K562 (cell line): Measurements from ENCODE around the gene GYS1. TPM values are rescaled to one million over a fixed set of nuclear protein-coding genes. Genes with fewer than 3 reads are reported as not detected.
A peak's percentile ranks its signal among the peaks of the same experiment; 100 is the strongest.

Source experiments
- ATAC-seq: fragments of 200-7000 bp; cut with Tn5 transposase; 3 replicates; pipeline ENCODE4 v1.9.1; 2020; ENCODE audit warnings: moderate library complexity
- BruUV-seq: library from RNA; stranded (reverse); fragments of 400-500 nt; replicated peaks from 2 replicates; lab custom pipeline; 2021; lab: Mats Ljungman, UMichigan
- CTCF ChIA-PET: fragments of 300-600 bp; formaldehyde crosslinking; extraction: SDS; loops from one replicate; lab custom pipeline; 2021; ENCODE audit warnings: low intra/inter-chr PET ratio; lab: Yijun Ruan, JAX
- POLR2A ChIA-PET: fragments of 300-600, 350-650 bp; sonication (Branson Sonifier 250); formaldehyde crosslinking; extraction: SDS; loops from one replicate; lab custom pipeline; 2021; ENCODE audit warnings: antibody characterized with exemption, inconsistent platforms; lab: Yijun Ruan, JAX
- DNase-seq, 4 experiments: peaks; one replicate each; pipeline versions ENCODE4 v3.0.0 to v3.0.0-alpha.2; 2011 to 2018; ENCODE audit warnings: low spot score in 3 of 4, mixed read lengths in 3 of 4; ENCODE audit errors: extremely low read depth in 1 of 4
- FAIRE-seq: peaks from 2 replicates; lab custom pipeline; 2011; peaks lifted over from hg19 to GRCh38; lab: Jason Lieb, UNC
- H2AFZ ChIP-seq: 2 replicates; pipeline ENCODE4 v1.6.0; 2011; ENCODE audit warnings: low read depth, low read length, control low read depth, inconsistent platforms
- H3K27ac ChIP-seq: fragments of 200-600 bp; 3 replicates; pipeline ENCODE4 v1.8.0; 2011; ENCODE audit warnings: low read depth, mild to moderate bottlenecking, control low read depth, inconsistent platforms, low read length, moderate library complexity, mixed read lengths; ENCODE audit errors: extremely low read depth
- H3K27me3 ChIP-seq, 2 experiments: fragments of 300-600 bp in 1 of 2; 2 replicates in 1 of 2; 3 replicates in 1 of 2; pipeline versions ENCODE4 v1.6.0 to v1.8.0; 2011; ENCODE audit warnings: inconsistent platforms in 2 of 2, low read length in 2 of 2, mild to moderate bottlenecking in 1 of 2, mixed read lengths in 1 of 2, moderate library complexity in 1 of 2; ENCODE audit not compliant: control insufficient read depth in 2 of 2, insufficient read depth in 2 of 2
- H3K36me3 ChIP-seq: fragments of 300-600 bp; 3 replicates; pipeline ENCODE4 v1.8.0; 2011; ENCODE audit warnings: mild to moderate bottlenecking, low read length, inconsistent platforms; ENCODE audit not compliant: control insufficient read depth, insufficient read depth
- H3K4me1 ChIP-seq, 2 experiments: fragments of 200-600 bp in 1 of 2; replicated peaks in 1 of 2; 2 replicates in 1 of 2; 3 replicates in 1 of 2; pipeline versions ENCODE4 v1.5.1 to v1.8.0; 2011; ENCODE audit warnings: inconsistent platforms in 2 of 2, low read length in 2 of 2, mild to moderate bottlenecking in 1 of 2, mixed read lengths in 1 of 2, moderate library complexity in 1 of 2; ENCODE audit not compliant: control insufficient read depth in 2 of 2, insufficient read depth in 2 of 2
- H3K4me2 ChIP-seq: 2 replicates; pipeline ENCODE4 v1.6.1; 2011; ENCODE audit warnings: low read length, control low read depth, inconsistent platforms, mixed read lengths; ENCODE audit not compliant: insufficient read depth
- H3K4me3 ChIP-seq: fragments of 200-600 bp; sonication (generic), shearing (Covaris generic); 2 replicates; pipeline ENCODE4 v1.5.1; 2016; ENCODE audit warnings: control low read depth, inconsistent platforms
- H3K79me2 ChIP-seq: fragments of 200-600 bp; 3 replicates; pipeline ENCODE4 v1.8.0; 2011; ENCODE audit warnings: low read length, inconsistent platforms; ENCODE audit not compliant: control insufficient read depth, insufficient read depth
- H3K9ac ChIP-seq, 2 experiments: 2 replicates each; pipeline versions ENCODE4 v1.6.0 to v1.6.1; 2011; ENCODE audit warnings: low read depth in 2 of 2, low read length in 2 of 2, control low read depth in 1 of 2, inconsistent platforms in 1 of 2, mild to moderate bottlenecking in 1 of 2, mixed read lengths in 1 of 2; ENCODE audit not compliant: insufficient read depth in 1 of 2
- H3K9me1 ChIP-seq: one replicate; pipeline ENCODE4 v1.6.0; 2011; ENCODE audit warnings: inconsistent platforms, mild to moderate bottlenecking, low read length, moderate library complexity; ENCODE audit not compliant: control insufficient read depth, insufficient read depth
- H3K9me3 ChIP-seq: replicated peaks from 2 replicates; pipeline ENCODE4 v1.5.1; 2011; ENCODE audit warnings: low read depth, low read length, inconsistent platforms; ENCODE audit not compliant: control insufficient read depth, insufficient read depth
- H4K20me1 ChIP-seq: replicated peaks from 2 replicates; pipeline ENCODE4 v1.6.1; 2011; ENCODE audit warnings: low read length, inconsistent platforms, mixed read lengths; ENCODE audit not compliant: control insufficient read depth, insufficient read depth
- BRD4 ChIP-seq: fragments of 200-600 bp; sonication (generic); IDR thresholded peaks from 2 replicates; pipeline ENCODE4 v1.6.1; 2017; ENCODE audit warnings: inconsistent platforms
- POLR2G ChIP-seq: fragments of 200-400 bp; formaldehyde crosslinking; IDR thresholded peaks from 2 replicates; pipeline ENCODE4 v1.6.1; 2017; ENCODE audit warnings: low read depth, mild to moderate bottlenecking, antibody characterized with exemption, low read length, moderate library complexity
- RBFOX2 ChIP-seq: fragments of 200-400 bp; formaldehyde crosslinking; IDR thresholded peaks from 2 replicates; pipeline ENCODE4 v1.6.1; 2017; ENCODE audit warnings: low read depth, mild to moderate bottlenecking, low read length, moderate library complexity
- RBM22 ChIP-seq: fragments of 200-400 bp; formaldehyde crosslinking; IDR thresholded peaks from 2 replicates; pipeline ENCODE4 v1.6.1; 2018; ENCODE audit warnings: low read length, low read depth; ENCODE audit not compliant: poor library complexity, severe bottlenecking
- ZNF740 ChIP-seq, 3 experiments: fragments of 200-800 bp in 1 of 3; sonication (Bioruptor generic) in 1 of 3; sonication (generic) in 1 of 3; formaldehyde crosslinking in 1 of 3; IDR thresholded peaks; 2 replicates each; pipeline versions ENCODE4 v1.6.1 to v1.8.0; 2016 to 2022; ENCODE audit warnings: mild to moderate bottlenecking in 2 of 3, missing compliant biosample characterization in 2 of 3, missing genetic modification characterization in 2 of 3, missing genetic modification reagents in 1 of 3
- WGBS: fragments of 100-300 bp; shearing (Covaris generic); methylation state at CpG from one replicate; pipeline ENCODE4 v1.1.6; 2016; ENCODE audit warnings: low coverage, mixed read lengths; ENCODE audit not compliant: insufficient coverage; ENCODE audit errors: missing lambda C conversion rate; 5-methylcytosine and 5-hydroxymethylcytosine counted together
- in situ Hi-C: fragments of 300-500 bp; cut with MboI; formaldehyde crosslinking; loops from 4 replicates; pipeline ENCODE4 v1.15.0; 2018; ENCODE audit warnings: inconsistent platforms, mixed read lengths
- intact Hi-C: fragments of 100-400 bp; cut with micrococcal nuclease; formaldehyde crosslinking; loops from 2 replicates; pipeline ENCODE4 v1.14.2; 2022
- polyA plus RNA-seq, 8 experiments: library from polyadenylated mRNA; depleted of rRNA in 4 of 8; stranded (reverse) in 5 of 8; unstranded in 3 of 8; fragments of >200 nt; fragmentation: Nextera tagmentation in 2 of 8; fragmentation: Illumina TruSeq in 1 of 8; extraction: Ambion mirVana in 2 of 8; extraction: Trizol in 1 of 8; gene quantifications; 2 replicates each; pipeline versions ENCODE4 v1.2.1 to v1.2.3, GENCODE V29; 2011 to 2014; ENCODE audit warnings: inconsistent platforms in 1 of 8, missing spikeins in 1 of 8
- total RNA-seq, 7 experiments: library from RNA; depleted of rRNA in 6 of 7; stranded (reverse); fragments of >200 nt in 6 of 7; fragmentation: Illumina TruSeq in 2 of 7; extraction: Trizol in 2 of 7; gene quantifications; 2 replicates each; pipeline versions ENCODE4 v1.2.1 to v1.2.3, GENCODE V29; 2011 to 2021; ENCODE audit warnings: low replicate concordance in 1 of 7

The GYS1 gene
- total and polyA plus RNA-seq, 9 of the 15 experiments (the other 6 are each of a cell fraction or from before 2014, with no cell fraction given), result 1.9 to 31.1 (median 15.2) TPM

- no peaks in the 10 kb centered on the region for H3K9me3 ChIP-seq
- CTCF ChIA-PET, result no interaction called here
- POLR2A ChIA-PET, result interaction anchor here (0.6 to 2.4 kb wide), 4 partner anchors 12 to 45 kb away, joined by 3 to 12 read pairs (median 6); partner anchors contain the start of gene DHDH
- no peak overlapping the region for H3K4me2 ChIP-seq
- WGBS, result 78% methylated on average over 6 of the region's 10 CpGs
- H3K27me3 ChIP-seq, result no peaks in the 10 kb centered on the region
- no peak overlapping the region for H3K4me3 ChIP-seq
- intact Hi-C loops, result no loop called here
- H3K27ac ChIP-seq, result no peak overlapping the region
- no TSS peak for BruUV-seq
- ATAC-seq, result no peak
- in situ Hi-C loops, result no loop called here
- no peaks in the 10 kb centered on the region for H3K9me1 ChIP-seq
- no peaks in the 10 kb centered on the region for H3K79me2 ChIP-seq
- peak overlapping the region in 1 of 2 experiments; percentile 66; a peak in 1 of 4 replicates for H3K9ac ChIP-seq
- H3K4me1 ChIP-seq, result peaks cover 0 to 13% of the 10 kb centered on the region in 2 experiments; a peak in 3 of 5 replicates
- TF ChIP-seq POLR2G, result peak; percentile 48
- 0 out of 2 replicates have a peak, but pooled peaks have one; percentile 24 for TF ChIP-seq ZNF740 (CRISPR knock-in tag; IDR thresholded peaks at IDR 0.05)
- TF ChIP-seq ZNF740 (tag; IDR thresholded peaks at IDR 0.05), result no peak
- peak; percentile 53 for TF ChIP-seq RBFOX2
- TF ChIP-seq BRD4, result no peak
- peak; percentile 39 for TF ChIP-seq RBM22
- no peak for DNase-seq
- H4K20me1 ChIP-seq, result no peaks in the 10 kb centered on the region
- no peak for FAIRE-seq
- no peak overlapping the region for H2AFZ ChIP-seq
- peaks cover 62% of the 10 kb centered on the region; the same call in 2 of the 3 replicates for H3K36me3 ChIP-seq
Observed at GRCh38 chr19:48920949-48921348, 72.2 kb downstream of the GYS1 start.
